NCI-H1417 treated with DMSO at 0.1 percent for 48 hours (cell line): ENCODE results near the gene IL22.
A peak's percentile ranks its signal among the peaks of the same experiment; 100 is the strongest.
"Not testable (repeated sequence)": the region's sequence is repeated elsewhere in the genome, so short reads cannot be mapped to it uniquely, and the experiment has no call there.

Source experiments
- DNase-seq: peaks from one replicate; lab custom pipeline; 2025; lab: John Stamatoyannopoulos, UW

Gene IL22

GRCh38 chr12:68229956-68230355, 23.4 kb downstream of the IL22 start:
- no peak for DNase-seq

GRCh38 chr12:68227356-68227755, 26.0 kb downstream of the IL22 start:
- DNase-seq, result no peak

GRCh38 chr12:68225576-68226476, 27.6 kb downstream of the IL22 start, which contains the start of gene IL26:
Gene IL26 (minus strand): TSS chr12:68225810. CDS start chr12:68225756, 54 bp downstream.
- DNase-seq, result no peak

GRCh38 chr12:68224613-68225285, 28.7 kb downstream of the IL22 start:
- no peak for DNase-seq

- DNase-seq, result no peak
Observed at GRCh38 chr12:68223067-68223747, 30.2 kb downstream of the IL22 start.

- DNase-seq, result no peak
Observed at GRCh38 chr12:68222326-68222725, 31.1 kb downstream of the IL22 start.

- DNase-seq, result no peak
Observed at GRCh38 chr12:68221497-68221896, 31.9 kb downstream of the IL22 start.

- DNase-seq, result no peak
Observed at GRCh38 chr12:68210875-68211274, 42.5 kb downstream of the IL22 start.

GRCh38 chr12:68209048-68209728, 44.2 kb downstream of the IL22 start:
- not testable (repeated sequence) for DNase-seq

- DNase-seq, result peak; percentile 90
Observed at GRCh38 chr12:68207276-68207675, 46.1 kb downstream of the IL22 start.

GRCh38 chr12:68206446-68206845, 47.0 kb downstream of the IL22 start:
- no peak for DNase-seq

GRCh38 chr12:68203460-68203875, 49.9 kb downstream of the IL22 start:
- DNase-seq, result no peak

- DNase-seq, result no peak
Observed at GRCh38 chr12:68200854-68201253, 52.5 kb downstream of the IL22 start.

GRCh38 chr12:68199127-68199526, 54.3 kb downstream of the IL22 start:
- no peak for DNase-seq

- DNase-seq, result no peak
Observed at GRCh38 chr12:68198507-68199086, 54.8 kb downstream of the IL22 start.
